ENCODE measurements around the gene NXPH3. TPM values are rescaled to one million over a fixed set of nuclear protein-coding genes. Genes with fewer than 3 reads are reported as not detected.

Gene NXPH3
- total and polyA plus RNA-seq, 8 donors, result 1.0 to 2.7 (median 1.2) TPM

DNA sequence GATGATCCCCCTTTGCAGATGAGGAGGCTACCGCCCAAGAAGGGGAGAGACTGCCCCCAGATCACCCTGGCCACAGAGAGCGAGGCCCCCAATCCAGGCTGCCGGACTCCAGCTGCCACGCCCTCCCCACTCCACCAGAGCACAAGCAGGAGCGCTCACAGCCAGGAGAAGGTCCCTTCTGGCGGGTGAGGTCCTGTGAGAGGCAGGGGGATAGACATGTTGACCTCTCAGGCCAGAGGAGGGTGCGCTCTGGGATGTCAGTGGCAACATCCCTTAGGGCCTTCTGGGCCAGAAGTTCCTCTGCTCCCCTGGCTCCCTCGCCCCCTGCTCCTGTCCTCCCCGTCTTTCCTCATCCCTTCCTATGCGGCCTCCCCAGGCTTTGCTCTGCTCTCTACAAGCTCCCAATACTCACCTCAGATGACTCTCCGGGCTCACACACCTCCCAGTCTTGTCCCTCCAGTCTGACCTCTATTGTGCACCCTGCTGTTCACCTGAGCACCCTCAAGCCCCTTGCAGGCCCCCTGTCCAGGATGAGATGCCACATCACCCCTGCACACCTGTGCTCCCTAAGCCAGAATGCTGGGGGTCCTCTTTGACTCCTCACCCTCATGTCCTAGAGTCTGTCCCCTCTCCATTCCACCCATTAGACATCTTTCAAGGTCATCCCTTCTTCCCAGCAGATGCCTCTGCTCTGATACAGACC, 5.0 kb upstream of the NXPH3 start:
- Histone ChIP-seq H3K9me3 (no peaks in the 10 kb centered on the region), H3K4me1 (peaks cover 8 to 44% of the 10 kb centered on the region in 2 donors), H3K4me3 (no peak overlapping the region), H3K27me3 (peaks cover 0 to 33% of the 10 kb centered on the region in 2 donors), H3K27ac (peak overlapping the region in 1 of 2 donors; percentile 64), H3K36me3 (no peaks in the 10 kb centered on the region)
- DNase-seq, result no peak
- no peak for ATAC-seq
- no peak for TF ChIP-seq CTCF (IDR thresholded peaks at IDR 0.05)
- intact Hi-C loops (cut with DNase I), result loop anchor here (2.0 to 10.0 kb wide), 4 partner anchors 124 to 284 kb away; partner anchors contain the start of gene KAT7 (in 1 of the 2)

DNA sequence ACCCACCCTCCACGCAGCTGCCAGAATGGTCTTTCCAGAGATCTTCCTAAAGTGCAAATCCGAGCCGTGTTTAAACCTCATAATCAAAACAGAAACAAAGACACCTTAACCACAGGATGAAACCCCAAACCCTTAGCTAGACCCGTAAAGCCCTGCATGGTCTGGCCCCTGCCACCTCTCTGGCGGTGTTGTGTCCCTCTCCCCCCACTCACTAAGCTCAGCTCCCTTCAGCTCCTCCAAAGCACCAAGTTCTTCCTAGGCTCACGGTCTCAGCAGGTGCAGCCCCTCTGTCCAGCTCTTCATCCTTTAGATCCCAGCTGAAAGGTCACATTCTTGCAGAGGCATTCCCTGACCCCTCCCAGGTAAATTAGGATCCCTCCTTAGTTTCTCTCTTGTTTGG, 4.4 kb upstream of the NXPH3 start:
- Histone ChIP-seq H3K27me3 (peaks cover 0 to 39% of the 10 kb centered on the region in 2 donors), H3K9me3 (no peaks in the 10 kb centered on the region), H3K4me1 (peaks cover 8 to 46% of the 10 kb centered on the region in 2 donors), H3K4me3 (no peak overlapping the region), H3K27ac (no peak overlapping the region), H3K36me3 (no peaks in the 10 kb centered on the region)
- DNase-seq (no peak), ATAC-seq (no peak)
- no peak for TF ChIP-seq CTCF (IDR thresholded peaks at IDR 0.05)
- intact Hi-C loops (cut with DNase I), result loop anchor here (2.0 to 10.0 kb wide), 4 partner anchors 124 to 284 kb away; partner anchors contain the start of gene KAT7 (in 1 of the 2)

GRCh38 chr17:49571764-49572163, 3.9 kb upstream of the NXPH3 start:
- intact Hi-C loops (cut with DNase I), result loop anchor here (2.0 to 10.0 kb wide), 4 partner anchors 123 to 283 kb away; partner anchors contain the start of gene KAT7 (in 1 of the 2)
- no peak for DNase-seq
- no peak for TF ChIP-seq CTCF (IDR thresholded peaks at IDR 0.05)
- Histone ChIP-seq H3K27ac (no peak overlapping the region), H3K4me1 (peaks cover 3 to 46% of the 10 kb centered on the region in 2 donors), H3K27me3 (peaks cover 0 to 44% of the 10 kb centered on the region in 2 donors), H3K36me3 (no peaks in the 10 kb centered on the region), H3K4me3 (no peak overlapping the region), H3K9me3 (no peaks in the 10 kb centered on the region)
- no peak for ATAC-seq

DNA sequence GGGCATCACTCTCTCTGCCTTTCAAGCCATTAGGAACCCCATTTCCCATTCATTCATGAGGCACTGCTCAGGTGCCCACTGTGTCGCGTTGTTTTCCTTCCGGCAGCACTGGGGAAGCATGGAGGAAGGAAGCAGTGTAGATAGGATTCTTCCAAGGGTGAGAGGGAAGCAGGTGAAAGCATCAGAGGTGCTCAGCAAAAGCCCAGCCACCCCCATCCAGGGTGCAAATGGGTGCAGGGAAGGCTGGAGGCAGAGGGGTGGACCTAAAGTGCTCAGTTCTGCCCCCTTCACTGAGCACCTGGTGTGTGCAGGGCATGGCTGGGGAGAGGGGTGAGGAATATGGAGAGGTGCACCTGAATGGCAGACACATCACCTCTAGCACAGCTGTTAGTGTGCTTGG, 3.4 kb upstream of the NXPH3 start:
- peaks cover 0 to 44% of the 10 kb centered on the region in 2 donors for H3K27me3 ChIP-seq

More for the DNA sequence above, 3.4 kb upstream of the NXPH3 start:
- ATAC-seq, result no peak
- no peak overlapping the region for H3K27ac ChIP-seq
- no peak overlapping the region for H3K4me3 ChIP-seq
- H3K4me1 ChIP-seq, result peaks cover 6 to 48% of the 10 kb centered on the region in 2 donors
- H3K36me3 ChIP-seq, result no peaks in the 10 kb centered on the region
- DNase-seq, result no peak
- no peaks in the 10 kb centered on the region for H3K9me3 ChIP-seq
- intact Hi-C loops (cut with DNase I), result loop anchor here (10.0 kb wide), 3 partner anchors 123 to 283 kb away; partner anchors contain the start of gene KAT7 (in 1 of the 2)
- no peak for TF ChIP-seq CTCF (IDR thresholded peaks at IDR 0.05)
